Hematopoietic multipotent progenitor cell treated with erythropoietin and hydrocortisone succinate and interleukin-3 and kit ligand, for 4 days (in vitro differentiated cells): Measurements from ENCODE around the gene ZNF441.
"Not testable (repeated sequence)": the region's sequence is repeated elsewhere in the genome, so short reads cannot be mapped to it uniquely, and the experiment has no call there.

Experiments
- DNase-seq: peaks from one replicate; pipeline ENCODE4 v3.0.0-alpha.2; 2015

ZNF441 gene

DNA sequence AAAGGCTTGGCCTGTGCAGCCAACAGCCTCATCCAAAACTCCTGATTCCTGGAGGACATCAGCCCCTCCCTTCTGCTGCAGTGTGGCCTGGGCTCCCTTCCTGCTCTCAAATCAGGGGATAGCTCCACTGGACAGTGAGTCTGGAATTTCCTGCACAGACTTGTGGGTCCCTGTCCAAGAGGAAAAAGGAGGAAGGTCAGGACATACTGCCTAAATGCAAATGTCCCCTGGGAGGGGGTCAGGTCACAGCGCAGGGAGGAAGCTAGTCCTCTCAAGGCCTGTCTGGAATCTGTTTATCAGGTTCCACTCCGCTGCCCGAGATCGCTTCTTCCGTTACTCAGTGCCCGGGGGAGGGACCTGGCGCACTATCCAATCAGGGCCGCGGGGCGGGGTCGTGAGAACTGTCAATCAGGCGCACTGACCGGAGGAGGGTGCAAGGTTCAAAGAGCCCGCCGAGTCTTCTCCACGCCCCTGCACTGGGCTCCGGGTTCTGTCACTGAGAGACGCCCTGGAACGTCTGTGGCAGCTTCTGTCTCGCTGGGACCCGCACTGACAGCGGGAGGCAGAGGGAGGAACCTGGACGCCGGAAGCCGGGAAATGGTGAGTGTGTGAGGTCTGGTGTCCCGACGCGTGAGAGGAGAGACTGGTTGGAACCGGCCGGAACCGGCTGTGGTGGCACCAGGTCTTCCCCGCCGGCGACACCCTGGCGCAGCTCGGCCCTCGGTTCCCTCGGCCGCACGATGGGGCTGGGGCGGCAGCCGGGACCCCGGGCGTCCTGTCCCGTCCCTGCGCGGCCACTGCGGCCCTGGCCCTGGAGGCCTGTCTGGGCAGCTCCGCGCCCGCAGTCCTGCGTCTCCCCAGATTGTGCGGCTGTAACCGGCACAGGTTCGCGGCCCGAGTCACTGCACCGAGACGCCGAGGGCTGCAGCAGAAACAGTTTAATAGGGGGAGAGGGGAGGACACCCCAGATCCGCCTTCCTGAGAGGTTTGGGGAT is at the start of gene ZNF441:
Gene ZNF441 (plus strand): TSS at position 404 of the 995 bp plus-strand sequence. CDS start 194 bp downstream, at position 598.
- DNase-seq = peak; percentile 98

DNA sequence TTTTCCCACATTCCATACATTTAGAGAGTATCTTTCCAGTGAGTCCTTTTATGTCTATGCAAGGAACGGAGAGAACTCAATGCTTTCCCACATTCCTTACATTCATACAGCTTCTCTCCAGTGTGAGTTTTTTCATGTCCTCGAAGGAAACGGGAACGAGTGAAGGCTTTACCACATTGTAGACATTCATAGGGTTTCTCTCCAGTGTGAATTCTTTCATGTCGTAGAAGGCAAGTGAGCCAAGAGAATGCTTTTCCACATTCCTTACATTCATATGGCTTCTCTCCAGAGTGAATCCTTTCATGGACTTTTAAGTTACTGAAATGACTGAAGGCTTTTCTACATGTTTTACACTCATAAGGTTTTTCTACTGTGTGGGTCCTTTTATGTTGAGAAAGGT is 45.1 kb upstream of the ZNF441 start:
- no peak for DNase-seq

DNA sequence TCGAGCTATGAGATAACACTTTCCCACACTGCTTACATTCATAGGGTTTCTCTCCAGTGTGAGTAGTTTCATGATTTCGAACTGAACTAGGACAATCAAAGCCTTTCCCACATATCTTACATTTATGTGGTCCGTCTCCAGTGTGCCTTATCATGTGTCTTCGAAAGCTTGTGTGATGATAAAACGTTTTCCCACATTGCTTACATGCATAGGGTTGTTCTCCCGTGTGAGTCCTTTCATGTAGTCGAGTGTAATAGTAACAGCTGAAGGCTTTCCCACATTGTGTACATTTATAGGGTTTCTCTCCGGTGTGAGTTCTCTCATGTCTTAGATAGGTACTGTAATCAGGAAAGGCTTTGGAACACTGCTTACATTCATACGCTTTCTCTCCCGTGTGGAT is 44.4 kb upstream of the ZNF441 start:
- DNase-seq = peak; percentile 6

DNA sequence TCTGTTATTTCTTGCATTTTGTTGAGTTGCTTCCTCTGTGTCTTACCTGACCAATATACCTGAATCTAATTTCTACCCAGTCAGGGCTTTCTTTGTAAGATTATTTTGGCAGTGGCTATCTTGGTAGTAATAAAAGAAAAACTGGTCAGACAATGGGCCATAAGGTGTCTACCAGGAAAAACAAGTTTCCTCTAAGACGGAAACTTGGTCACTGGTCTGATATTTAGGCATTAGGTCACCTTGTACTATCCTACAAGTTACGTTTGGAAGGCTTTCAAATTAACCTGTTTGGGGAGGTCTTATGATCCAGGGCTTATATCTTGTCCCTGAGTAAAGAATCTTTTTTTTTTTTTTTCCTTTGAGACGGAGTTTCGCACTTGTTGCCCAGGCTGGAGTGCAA is 37.2 kb upstream of the ZNF441 start:
- no peak for DNase-seq

DNA sequence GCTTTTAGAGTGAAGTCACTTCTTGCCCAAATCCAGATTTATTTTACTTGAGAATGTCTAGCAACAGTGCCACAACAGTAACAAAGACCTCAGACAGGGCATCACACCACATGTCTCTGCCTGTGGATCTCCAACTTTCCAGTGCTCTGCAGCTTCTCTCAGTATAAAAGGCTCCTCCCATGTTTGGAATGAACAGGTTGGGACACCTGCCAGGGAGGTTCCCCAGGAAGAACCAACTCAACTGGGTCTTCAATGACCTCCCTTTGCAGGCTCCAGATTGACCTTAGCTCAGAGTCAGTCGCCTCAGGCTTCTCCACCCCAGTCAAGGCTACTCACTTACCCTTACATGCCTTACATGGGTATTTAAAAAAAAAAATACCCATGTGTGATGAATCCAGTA is 31.4 kb upstream of the ZNF441 start:
- DNase-seq = no peak

DNA sequence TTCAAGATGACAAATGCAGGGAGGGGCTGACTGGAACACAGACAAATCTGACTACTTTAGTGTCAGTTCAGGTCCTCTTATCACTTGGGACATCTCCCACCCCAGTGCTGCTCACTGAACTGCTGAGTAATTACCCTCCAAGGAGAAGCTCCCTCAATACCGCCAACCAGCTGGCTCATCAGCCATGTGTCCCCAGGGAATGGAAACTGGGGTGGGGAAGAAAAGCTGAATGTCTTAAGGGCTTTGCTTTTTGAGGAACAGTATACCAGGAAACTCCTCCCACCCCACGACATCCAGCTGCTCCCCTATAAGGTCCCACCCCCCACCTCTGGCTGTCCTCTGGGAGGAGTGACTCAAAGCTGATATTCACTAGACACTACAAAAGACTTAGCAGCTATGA is 30.1 kb upstream of the ZNF441 start:
- peak; percentile 80 for DNase-seq

DNA sequence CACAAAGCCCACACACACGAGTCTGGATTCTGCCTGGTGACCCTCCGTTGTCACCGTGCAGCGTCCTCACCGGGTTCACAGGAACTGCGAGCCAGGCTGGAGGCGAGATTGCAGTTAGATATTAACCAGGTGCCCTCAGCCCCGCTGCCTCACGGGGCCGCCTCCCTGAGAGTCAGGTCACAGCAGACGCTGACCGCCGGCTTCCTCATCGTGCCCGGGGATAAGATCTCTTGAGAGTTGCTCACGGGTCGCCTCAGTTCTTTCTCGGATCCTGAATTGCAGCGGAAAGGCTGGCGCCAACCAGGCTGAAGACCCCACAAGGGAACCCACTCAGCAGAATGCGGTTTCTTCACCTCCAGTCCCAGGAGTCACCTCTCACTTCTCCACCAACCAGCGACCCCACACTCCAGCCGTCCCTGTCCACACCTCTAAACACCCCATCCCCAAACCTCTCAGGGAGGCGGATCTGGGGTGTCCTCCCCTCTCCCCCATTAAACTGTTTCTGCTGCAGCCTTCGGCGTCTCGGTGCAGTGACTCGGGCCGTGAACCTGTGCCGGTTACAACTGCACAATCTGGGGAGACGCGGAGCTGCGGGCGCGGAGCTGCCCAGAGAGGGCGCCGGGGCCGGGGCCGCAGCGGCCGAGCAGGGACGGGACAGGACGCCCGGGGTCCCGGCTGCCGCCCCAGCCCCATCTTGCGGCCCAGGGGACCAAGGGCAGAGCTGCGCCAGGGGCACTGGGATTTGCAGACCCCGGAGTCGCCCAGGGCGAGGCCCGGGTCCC is 28.6 kb upstream of the ZNF441 start:
- DNase-seq = peak; percentile 75

DNA sequence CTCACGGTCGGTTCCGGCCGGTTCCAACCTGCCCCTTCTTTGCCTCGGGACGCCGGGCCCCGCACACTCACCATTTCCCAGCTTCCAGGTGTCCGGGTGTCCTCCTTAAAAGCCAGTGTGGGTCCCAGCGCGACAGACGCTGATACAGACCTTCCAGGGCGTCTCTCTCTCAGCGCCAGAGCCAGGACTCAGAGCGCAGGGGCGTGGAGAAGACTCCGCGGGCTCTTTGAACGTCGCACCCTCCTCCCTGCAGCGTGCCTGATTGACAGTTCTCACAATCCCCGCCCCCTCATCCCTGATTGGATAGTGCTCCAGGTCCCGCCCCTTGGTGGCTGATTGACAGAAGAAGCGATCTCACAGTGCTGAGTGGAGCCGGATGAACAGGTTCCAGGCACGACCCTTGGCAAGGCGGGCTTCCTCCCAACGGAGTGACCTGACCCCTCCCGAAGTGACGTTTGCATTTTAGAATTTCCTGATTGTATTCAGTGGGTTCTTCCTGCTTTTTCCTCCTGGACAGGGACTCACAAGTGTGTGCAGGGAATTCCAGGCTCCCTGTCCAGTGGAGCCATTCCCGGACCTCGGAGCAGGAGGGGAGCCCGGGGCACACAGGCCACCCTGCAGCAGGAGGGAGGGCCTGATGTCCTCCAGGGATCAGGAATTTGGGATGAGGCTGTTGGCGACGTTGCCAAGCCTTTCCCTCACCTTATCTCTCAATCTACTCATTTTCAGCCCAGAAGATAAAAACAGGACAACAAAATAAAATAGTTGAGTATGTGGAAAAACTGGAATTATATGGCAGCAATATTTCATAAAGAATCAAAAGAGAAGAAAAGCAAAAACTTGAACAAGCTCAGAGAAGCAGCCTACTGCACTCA is 27.8 kb upstream of the ZNF441 start, which contains the start of gene ZNF823:
Gene ZNF823 (minus strand): TSS at position 201 of the 875 bp plus-strand sequence. CDS start 127 bp downstream, at position 74.
- DNase-seq = peak; percentile 100

DNA sequence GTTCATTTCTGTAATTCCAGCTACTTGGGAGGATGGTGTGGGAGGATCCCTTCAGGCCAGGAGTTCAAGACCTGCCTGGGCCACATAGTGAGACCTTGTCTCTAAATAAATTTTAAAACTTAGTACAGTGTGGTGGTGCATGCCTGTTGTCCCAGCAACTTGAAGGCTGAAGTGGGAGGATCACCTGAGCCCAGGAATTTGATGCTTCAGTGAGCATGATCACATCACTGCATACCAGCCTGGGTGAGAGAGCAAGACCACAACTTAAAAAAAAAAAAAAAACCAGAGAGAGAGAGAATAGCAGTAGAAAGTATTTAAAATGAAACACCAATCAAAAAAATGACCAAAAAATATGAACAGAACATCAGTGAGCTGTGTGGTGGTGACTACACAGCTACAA is 20.9 kb upstream of the ZNF441 start:
- no peak for DNase-seq

DNA sequence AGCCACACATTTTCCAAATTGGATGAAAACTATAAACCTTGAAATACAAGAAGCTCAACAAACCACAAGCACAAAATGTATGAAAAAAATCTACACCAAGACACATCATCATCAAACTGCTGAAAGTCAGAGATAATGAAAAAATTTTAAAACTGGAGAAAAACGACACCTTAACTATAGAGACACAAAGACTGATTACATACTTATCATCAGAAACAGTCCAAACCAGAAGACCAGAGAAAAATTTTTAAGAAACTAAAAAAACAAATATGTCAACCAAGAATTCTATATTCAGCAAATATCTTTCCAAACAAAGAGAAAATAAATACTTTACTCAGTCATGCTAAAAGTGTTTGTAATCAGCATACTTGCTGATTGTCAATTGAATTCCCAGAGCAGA is 19.5 kb upstream of the ZNF441 start:
- DNase-seq = no peak

DNA sequence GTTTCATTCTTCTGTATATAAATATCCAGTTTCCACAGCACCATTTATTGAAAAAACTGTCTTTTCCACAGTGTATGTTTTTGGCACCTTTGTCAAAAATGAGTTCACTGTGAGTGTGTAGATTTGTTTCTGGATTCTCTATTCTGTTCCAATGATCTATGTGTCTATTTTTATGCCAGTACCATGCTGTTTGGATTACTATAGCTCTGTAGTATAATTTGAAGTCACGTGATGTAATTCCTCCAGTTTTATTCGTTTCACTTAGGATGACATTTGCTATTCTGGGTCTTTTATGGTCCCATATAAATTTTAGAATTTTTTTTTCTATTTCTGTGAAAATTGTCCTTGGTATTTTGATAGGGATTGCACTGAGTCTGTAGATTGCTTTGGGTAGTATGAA is 17.0 kb upstream of the ZNF441 start:
- DNase-seq = no peak

DNA sequence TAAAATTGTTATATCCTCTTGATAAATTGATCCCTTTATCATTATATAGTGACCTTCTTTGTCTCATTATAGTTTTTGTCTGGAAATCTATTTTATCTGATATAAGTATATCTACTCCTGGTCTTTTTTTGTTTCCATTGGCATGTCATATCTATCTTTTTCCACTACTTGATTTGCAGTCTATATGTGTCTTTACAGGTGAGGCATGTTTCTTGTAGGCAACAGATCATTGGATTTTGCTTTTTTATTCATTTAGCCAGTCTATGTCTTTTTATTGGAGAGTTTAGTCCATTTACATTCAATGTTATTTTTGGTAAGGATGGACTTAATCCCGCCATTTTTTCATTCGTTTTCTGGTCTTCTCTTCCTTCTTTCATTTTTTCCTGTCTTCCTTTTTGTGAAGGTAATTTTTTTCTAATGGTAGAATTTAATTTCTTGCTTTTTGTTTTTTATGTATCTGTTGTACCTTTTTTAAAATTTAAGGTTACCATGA is 14.5 kb upstream of the ZNF441 start:
- DNase-seq = no peak

DNA sequence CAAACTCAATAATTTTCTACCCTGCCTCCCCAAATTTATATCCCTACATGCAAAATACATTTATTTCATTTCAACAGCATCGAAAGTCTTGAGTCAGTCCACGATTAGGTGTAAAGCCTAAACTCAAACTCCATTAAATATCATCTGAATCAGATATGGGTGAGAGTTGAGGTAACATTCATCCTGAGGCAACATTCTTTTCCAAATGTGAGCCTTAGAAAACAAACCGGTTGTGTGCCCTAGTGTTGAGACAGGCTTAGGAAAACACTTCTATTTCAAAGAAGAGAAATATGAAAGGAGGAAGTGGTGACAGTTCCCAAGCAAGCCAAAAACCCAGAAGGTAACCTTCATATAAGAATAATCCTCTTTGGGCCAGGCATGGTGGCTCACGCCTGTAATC is 12.1 kb upstream of the ZNF441 start:
- DNase-seq = no peak

DNA sequence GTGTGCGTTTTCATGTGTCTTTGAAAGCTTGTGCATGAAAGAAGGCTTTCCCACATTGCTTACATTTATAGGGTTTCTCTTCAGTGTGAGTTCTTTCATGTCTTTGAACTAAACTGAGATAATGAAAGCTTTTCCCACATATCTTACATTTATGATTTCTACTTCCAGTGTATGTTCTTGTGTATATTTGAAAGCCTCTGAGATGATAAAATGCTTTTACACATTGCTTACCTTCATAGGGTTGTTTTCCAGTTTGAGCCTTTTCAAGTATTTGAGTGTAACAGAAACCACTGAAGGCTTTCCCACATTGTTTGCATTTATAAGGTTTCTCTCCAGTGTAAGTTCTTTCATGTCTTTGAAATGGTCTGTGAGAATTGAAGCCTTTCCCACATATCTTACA is 9.8 kb upstream of the ZNF441 start:
- no peak for DNase-seq

DNA sequence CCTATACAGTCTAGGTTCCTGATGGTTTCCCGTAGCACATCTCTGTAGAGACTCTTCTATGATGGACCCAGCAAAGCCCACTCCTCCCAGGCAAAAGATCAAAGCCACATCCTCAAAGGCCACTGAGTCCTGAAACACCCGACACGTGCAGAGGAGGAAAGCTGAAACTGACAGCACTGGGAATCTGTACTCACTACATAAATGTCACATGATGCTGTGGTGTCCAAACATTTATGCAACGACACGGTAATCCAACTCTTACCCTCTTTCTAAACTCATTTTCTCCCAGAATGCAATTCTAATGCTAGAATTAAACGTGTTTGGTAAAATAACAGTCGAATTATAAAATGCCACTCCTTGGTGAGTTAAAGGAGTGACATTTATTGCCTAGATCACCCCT is 7.0 kb upstream of the ZNF441 start:
- no peak for DNase-seq

DNA sequence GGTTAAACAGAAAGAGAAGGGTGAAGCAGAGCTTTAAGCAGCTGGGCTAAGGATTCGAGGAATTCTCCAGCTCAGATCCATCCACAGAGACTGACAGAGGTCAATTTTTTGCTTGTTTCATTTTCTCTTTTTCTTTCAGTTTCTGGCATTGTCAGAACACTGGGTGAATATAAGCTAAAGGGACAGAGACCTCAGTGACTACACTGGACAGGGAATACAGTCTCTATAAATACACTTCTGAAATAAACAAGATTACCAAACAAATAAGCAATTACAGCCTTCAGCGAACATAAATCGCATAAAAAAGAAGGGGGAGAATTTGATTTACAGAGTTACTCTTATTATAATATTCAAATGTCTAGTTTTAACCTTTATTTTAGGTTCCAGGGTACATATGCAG is 3.7 kb upstream of the ZNF441 start:
- DNase-seq = no peak

DNA sequence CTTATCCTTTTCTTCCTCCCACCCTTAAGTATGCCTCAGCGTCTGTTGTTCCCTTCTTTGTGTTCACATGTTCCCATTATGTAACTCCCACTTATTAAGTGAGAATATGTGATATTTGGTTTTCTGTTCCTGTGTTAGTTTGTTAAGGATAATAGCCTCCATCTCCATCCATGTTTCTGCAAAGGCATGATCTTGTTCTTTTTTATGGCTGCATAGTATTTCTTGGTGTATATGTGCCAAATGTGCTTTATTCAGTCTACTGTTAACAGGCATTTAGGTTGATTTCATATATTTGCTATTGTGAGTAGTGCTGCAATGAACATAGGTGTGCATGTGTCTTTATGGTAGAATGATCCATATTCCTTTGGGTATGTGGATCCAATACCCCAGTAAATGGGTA is 3.2 kb upstream of the ZNF441 start:
- no peak for DNase-seq

DNA sequence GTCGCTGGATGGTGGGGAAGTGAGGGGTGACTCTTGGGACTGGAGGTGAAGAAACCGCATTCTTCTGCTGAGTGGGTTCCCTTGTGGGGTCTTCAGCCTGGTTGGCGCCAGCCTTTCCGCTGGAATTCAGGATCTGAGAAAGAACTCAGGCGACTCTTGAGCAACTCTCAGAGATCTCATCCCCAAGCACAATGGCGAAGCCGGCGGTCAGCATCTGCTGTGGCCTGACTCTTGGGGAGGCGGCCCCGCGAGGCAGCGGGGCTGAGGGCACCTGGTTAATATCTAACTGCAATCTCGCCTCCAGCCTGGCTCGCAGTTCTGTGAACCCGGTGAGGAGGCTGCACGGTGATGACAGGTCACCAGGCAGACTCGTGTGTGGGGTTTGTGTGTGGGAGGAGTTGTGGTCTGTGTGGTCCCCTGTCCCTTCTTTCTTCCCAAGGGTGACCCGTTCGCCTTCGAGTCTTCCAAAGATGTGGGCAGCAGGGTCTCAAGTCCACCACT is 883 bp downstream of the ZNF441 start:
- DNase-seq = peak; percentile 40

DNA sequence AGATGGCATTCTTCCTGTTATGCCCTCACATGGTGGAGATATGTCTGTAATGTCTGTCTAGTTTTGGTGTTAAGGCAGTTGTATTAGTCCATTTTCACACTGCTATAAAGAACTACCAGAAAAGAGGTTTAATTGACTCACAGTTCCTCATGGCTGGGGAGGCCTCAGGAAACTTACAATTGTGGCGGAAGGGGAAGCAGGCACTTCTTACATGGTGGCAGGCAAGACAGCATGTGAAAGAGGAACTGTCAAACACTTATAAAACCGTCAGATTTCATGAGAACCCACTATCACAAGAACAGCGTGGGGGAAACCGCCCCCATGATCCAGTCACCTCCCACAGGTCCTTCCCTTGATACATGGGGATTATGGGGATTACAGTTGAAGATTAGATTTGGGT is 3.2 kb downstream of the ZNF441 start:
- DNase-seq = peak; percentile 2

DNA sequence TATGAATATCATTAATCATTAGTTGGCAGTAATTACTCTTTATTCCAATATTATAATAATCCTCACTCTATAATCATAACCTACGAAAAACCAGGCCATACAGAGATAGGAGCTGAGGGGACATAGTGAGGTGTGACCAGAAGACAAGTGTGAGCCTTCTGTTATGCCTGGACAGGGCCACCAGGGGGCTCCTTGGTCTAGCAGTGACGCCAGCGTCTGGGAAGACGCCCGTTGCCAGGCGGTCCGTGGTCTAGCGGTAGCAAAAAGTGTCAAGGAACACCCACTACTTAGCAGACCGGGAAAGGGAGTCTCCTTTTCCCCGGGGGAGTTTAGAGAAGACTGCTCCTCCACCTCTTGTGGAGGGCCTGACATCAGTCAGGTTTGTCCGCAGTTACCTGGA is 4.7 kb downstream of the ZNF441 start:
- DNase-seq = peak; percentile 7

DNA sequence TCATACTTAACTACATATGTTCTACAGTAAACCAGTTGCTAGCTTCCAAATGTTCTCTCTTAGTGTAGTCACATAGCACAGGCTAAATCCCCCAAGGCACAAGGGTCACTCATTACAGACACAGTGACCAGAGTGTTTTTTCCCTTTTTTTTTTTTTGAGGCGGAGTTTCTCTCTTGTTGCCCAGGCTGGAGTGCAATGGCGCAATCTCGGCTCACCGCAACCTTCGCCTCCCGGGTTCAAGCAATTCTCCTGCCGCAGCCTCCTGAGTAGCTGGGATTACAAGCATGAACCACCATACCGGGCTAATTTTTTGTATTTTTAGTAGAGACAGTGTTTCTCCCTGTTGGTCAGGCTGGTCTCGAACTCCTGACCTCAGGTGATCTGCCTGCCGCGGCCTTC is 9.9 kb downstream of the ZNF441 start:
- not testable (repeated sequence) for DNase-seq

DNA sequence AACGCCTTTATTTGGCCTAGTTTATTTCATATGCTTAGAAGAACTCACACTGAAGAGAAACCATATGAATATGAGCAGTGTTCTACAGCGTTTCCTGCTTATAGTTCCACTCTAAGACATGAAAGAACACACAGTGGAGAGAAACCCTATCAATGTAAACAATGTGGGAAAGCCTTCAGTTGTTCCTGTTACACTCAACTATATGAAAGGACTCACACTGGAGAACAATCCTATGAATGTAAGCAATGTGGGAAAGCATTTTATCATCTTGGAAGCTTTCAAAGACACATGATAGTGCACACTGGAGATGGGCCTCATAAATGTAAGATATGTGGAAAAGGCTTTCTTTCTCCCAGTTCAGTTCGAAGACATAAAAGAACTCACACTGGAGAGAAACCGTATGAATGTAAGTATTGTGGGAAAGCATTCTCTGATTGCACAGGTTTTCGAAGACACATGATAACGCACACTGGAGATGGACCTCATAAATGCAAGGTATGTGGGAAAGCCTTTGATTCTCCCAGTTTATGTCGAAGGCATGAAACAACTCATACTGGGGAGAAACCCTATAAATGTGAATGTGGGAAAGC is 13.7 kb downstream of the ZNF441 start:
- no peak for DNase-seq
